ENCODE measurements around the gene ANKRD11.

Gene ANKRD11

DNA sequence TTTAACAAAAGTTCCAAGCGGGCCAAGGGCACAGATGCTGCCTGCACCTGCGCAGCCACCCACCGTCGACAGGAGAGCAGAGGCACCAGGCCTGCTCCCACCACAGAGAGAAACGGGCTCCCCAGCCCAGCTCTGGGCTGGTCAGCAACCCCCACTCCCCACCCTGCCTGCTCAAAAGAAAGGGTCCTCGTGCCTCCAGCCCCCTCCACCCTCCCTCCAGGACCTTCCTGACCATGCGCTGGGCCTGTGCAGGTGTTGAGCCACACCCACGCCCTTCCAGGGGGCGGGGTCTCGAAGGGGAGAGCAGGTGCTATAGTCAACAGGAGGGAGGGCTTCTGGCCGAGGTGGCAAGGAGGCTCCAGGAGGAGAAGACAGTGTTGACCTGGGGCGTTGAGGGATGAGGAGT, 247.6 kb downstream of the ANKRD11 start:
- Histone ChIP-seq H3K9me3 (ENCODE audit: control insufficient read depth, low read length) (no peaks in the 10 kb centered on the region), H3K27ac (no peak overlapping the region), H3K4me2 (ENCODE audit: low read length) (no peak overlapping the region), H3K4me1 (no peaks in the 10 kb centered on the region), H2AFZ (no peak overlapping the region), H3K79me2 (no peaks in the 10 kb centered on the region), H3K27me3 (ENCODE audit: control insufficient read depth, insufficient read depth, low read length) (no peaks in the 10 kb centered on the region), H3K4me3 (ENCODE audit: low read depth, low read length) (no peak overlapping the region), H3K9ac (no peak overlapping the region), H3K36me3 (ENCODE audit: control insufficient read depth, insufficient read depth, low read length) (no peaks in the 10 kb centered on the region)
- no peak for TF ChIP-seq CTCF (IDR thresholded peaks at IDR 0.05)

DNA sequence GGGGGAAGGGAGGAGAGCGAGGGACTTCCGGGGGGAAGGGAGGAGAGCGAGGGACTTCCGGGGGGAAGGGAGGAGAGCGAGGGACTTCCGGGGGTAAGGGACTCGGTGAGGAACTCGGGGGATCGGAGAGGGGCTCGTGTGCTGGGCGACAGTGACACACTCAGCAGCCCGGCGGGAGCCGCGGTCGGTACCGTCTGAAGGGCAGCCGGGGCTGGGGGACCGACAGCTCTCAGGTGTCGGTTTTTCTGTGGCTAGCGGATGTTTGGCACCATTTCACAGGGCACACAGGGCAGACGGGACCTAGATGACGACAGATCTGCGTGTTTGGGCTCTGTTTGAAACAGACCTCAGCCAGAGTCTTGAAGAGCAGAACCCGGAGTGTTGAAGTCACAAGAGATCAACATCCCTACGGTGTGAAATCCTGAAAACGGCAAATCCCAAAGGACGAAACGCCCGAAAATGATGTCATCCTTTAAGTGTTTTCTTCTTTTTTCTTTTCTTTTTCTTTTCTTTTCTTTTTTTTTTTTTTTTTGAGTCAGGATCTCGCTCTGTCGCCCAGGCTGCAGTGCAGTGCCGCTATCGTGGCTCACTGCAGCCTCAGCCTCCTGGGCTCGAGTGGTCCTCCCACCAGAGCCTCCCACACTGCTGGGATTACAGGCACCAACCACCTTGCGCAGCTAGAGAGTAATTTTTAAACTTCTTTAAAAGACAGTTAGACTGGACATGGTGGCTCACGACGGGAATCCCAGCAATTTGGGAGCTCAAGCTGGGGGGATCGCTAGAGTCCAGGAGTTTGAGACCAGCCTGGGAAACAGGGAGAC, 249.0 kb downstream of the ANKRD11 start:
- Histone ChIP-seq H3K4me2 (ENCODE audit: low read length) (peak overlapping the region; percentile 70), H3K27me3 (ENCODE audit: control insufficient read depth, insufficient read depth, low read length) (no peaks in the 10 kb centered on the region), H3K9ac (peak overlapping the region; percentile 4), H3K27ac (peak overlapping the region; percentile 85), H3K79me2 (no peaks in the 10 kb centered on the region), H3K4me3 (ENCODE audit: low read depth, low read length) (peak overlapping the region; percentile 96), H3K4me1 (no peaks in the 10 kb centered on the region), H3K36me3 (ENCODE audit: control insufficient read depth, insufficient read depth, low read length) (no peaks in the 10 kb centered on the region), H3K9me3 (ENCODE audit: control insufficient read depth, low read length) (no peaks in the 10 kb centered on the region), H2AFZ (peak overlapping the region; percentile 79)
- TF ChIP-seq CTCF (IDR thresholded peaks at IDR 0.05), result no peak

GRCh38 chr16:89237733-89238132, 252.6 kb downstream of the ANKRD11 start:
- Histone ChIP-seq H3K4me3 (ENCODE audit: low read depth, low read length) (no peak overlapping the region), H3K27me3 (ENCODE audit: control insufficient read depth, insufficient read depth, low read length) (no peaks in the 10 kb centered on the region), H3K4me2 (ENCODE audit: low read length) (no peak overlapping the region), H3K79me2 (no peaks in the 10 kb centered on the region), H3K9me3 (ENCODE audit: control insufficient read depth, low read length) (no peaks in the 10 kb centered on the region), H2AFZ (no peak overlapping the region), H3K4me1 (no peaks in the 10 kb centered on the region), H3K9ac (no peak overlapping the region), H3K36me3 (ENCODE audit: control insufficient read depth, insufficient read depth, low read length) (no peaks in the 10 kb centered on the region), H3K27ac (no peak overlapping the region)
- TF ChIP-seq CTCF (IDR thresholded peaks at IDR 0.05), result no peak

DNA sequence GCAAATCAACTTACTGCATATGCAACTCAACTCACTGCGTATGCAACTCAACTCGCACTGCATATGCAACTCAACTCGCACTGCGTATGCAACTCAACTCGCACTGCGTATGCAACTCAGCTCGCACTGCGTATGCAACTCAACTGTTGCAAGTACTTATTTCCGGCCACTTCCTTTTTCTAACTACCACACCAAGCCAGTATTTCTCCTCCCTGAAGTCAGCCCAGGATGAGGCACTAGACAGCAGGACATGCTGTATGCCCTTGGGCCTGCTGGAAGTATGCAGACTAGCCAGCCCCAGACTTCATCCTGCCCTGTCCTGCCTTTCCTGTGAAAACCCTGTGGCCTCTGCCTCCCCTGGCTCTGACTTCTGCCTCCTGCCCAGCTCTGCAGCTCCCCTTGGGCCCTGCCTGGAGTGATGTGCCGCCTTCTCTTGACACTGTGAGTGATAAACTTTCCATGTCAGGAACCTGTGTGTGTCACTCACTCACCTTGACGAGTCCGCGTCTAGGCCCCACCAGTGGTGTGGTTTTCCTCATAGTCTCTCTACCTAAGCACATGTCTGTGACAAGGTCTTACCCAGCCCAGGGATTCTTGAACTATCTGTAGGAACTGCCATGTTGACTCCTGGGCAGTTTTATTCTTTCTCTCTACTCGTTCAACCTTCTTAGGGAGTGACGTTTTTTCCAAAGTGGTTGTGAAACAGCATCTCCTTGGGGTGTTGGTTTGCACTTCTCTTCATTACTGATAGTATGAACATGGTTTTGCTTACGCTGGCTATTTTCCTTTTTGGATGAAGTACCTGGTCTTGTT, 256.5 kb downstream of the ANKRD11 start:
- Histone ChIP-seq H3K27me3 (ENCODE audit: control insufficient read depth, insufficient read depth, low read length) (no peaks in the 10 kb centered on the region), H3K9me3 (ENCODE audit: control insufficient read depth, low read length) (no peaks in the 10 kb centered on the region), H3K4me1 (no peaks in the 10 kb centered on the region), H3K36me3 (ENCODE audit: control insufficient read depth, insufficient read depth, low read length) (no peaks in the 10 kb centered on the region), H3K4me2 (ENCODE audit: low read length) (no peak overlapping the region), H3K27ac (no peak overlapping the region), H3K9ac (no peak overlapping the region), H3K4me3 (ENCODE audit: low read depth, low read length) (no peak overlapping the region), H2AFZ (no peak overlapping the region), H3K79me2 (peaks cover 12% of the 10 kb centered on the region)
- no peak for TF ChIP-seq CTCF (IDR thresholded peaks at IDR 0.05)

All from parathyroid adenoma (tissue), 2 donors.